ENCODE data around the gene TWNK.
A peak's percentile ranks its signal among the peaks of the same experiment; 100 is the strongest.

The TWNK gene

GRCh38 chr10:101008823-101009423 lies 21.6 kb downstream of the TWNK start:
- Mint-ChIP-seq H3K27me3 (ENCODE audit: low read depth) (no peaks in the 10 kb centered on the region), H3K4me1 (peaks cover 11% of the 10 kb centered on the region), H3K27ac (no peak overlapping the region), H3K9me3 (no peaks in the 10 kb centered on the region), H3K36me3 (ENCODE audit: low read depth) (peaks cover 11% of the 10 kb centered on the region), H3K4me3 (no peak overlapping the region)
- TF ChIP-seq, protein P1, sequence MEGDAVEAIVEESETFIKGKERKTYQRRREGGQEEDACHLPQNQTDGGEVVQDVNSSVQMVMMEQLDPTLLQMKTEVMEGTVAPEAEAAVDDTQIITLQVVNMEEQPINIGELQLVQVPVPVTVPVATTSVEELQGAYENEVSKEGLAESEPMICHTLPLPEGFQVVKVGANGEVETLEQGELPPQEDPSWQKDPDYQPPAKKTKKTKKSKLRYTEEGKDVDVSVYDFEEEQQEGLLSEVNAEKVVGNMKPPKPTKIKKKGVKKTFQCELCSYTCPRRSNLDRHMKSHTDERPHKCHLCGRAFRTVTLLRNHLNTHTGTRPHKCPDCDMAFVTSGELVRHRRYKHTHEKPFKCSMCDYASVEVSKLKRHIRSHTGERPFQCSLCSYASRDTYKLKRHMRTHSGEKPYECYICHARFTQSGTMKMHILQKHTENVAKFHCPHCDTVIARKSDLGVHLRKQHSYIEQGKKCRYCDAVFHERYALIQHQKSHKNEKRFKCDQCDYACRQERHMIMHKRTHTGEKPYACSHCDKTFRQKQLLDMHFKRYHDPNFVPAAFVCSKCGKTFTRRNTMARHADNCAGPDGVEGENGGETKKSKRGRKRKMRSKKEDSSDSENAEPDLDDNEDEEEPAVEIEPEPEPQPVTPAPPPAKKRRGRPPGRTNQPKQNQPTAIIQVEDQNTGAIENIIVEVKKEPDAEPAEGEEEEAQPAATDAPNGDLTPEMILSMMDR (IDR thresholded peaks at IDR 0.05; ENCODE audit: unreplicated experiment in 3 of 3) = no peak

- Mint-ChIP-seq H3K27me3 (ENCODE audit: low read depth) (peaks cover 11% of the 10 kb centered on the region), H3K4me3 (no peak overlapping the region), H3K36me3 (ENCODE audit: low read depth) (peaks cover 5% of the 10 kb centered on the region), H3K9me3 (no peaks in the 10 kb centered on the region), H3K27ac (no peak overlapping the region), H3K4me1 (peaks cover 21% of the 10 kb centered on the region)
- TF ChIP-seq, protein P1 (IDR thresholded peaks at IDR 0.05; ENCODE audit: unreplicated experiment in 3 of 3) = no peak
Observed at GRCh38 chr10:101010329-101010728, 23.0 kb downstream of the TWNK start.

DNA sequence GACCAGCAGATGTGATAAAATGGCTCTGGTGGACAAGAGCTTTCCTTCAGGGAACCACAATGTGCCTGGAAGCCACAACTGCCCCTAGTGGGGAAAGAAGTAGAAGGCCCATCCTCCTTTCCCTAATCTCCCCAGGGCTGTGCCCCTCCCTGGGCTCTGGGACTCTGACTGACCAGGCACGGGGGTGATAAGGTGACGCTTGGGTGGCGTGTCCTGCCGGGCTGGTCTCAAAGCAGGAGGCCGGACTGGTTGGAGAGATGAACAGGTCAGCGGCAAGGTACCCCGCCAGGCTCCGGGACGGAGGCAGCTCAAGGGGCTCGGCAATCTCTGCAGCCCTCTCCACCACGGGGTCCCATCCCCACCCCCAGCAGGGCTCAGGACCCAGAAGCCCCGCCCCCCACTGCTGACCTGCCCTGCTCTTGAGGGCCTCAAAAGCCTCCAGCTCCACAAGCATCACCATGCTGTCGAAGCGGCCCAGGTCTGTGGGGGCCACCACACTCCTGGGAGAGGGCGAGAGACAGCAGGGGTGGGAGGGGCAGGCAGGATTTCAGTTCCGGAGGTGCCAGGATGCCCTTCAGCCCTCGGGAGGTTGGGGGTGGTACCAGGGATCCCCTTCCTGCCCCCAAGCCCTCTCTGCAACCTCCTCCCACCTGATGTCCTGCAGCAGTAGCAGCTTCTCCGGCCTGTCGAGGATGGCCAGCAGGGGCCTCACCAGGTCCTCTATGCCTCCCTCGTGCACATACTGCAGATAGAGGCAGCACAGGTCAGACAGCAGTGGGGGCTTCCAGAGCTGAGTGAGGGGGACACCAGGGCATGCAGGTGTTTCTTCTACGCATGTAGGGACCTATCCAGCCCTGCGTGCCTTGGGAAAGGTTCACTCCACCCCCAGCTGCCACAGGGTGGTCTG lies 24.4 kb downstream of the TWNK start:
- Mint-ChIP-seq H3K4me3 (no peak overlapping the region), H3K4me1 (peaks cover 31% of the 10 kb centered on the region), H3K36me3 (ENCODE audit: low read depth) (no peaks in the 10 kb centered on the region), H3K27me3 (ENCODE audit: low read depth) (peaks cover 23% of the 10 kb centered on the region), H3K27ac (no peak overlapping the region), H3K9me3 (no peaks in the 10 kb centered on the region)
- TF ChIP-seq, protein P1 (IDR thresholded peaks at IDR 0.05; ENCODE audit: unreplicated experiment in 3 of 3) = peak in 2 of 3 experiments; percentile 33 to 37

DNA sequence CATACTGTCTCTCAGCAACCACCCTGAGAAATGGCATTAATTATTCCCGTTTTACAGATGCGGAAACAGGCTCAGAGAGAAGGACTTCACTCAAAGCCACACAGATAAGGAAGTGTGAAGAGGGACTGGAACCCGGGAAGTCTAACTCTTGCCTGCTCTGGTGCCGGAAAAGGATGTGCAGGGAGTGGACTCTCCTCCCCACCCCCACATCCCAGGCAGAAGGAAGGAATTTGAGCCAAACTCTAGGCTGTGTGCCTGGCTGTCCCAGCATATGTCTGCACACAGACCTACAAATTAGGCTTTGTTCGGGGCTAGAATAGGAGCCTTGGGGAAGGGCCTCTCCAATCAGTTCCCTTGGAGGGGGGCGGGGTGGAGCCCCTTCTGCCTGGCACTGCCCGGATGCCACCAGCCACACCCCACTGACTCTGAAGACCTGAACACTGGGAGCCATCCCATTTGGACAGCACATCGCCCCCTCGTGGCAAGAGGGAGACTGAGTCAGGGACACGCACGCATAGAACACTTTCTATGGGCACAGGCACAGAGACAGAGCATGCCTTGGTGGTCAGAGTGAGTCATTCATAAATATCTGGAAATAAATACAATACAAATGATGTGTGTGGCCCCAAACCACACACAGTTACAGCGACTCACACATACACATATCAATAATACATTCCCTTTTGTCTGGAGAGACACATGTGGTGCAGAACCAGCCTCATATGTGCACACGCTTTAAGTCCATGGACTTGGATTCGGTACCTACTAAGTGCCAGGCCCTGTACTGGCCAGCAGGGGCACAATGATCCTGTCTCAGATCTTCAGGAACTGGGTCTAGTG lies 25.4 kb downstream of the TWNK start:
- Mint-ChIP-seq H3K27me3 (ENCODE audit: low read depth) (peaks cover 33% of the 10 kb centered on the region), H3K9me3 (no peaks in the 10 kb centered on the region), H3K4me1 (peaks cover 38% of the 10 kb centered on the region), H3K4me3 (peak overlapping the region in 1 of 3 experiments; percentile 26), H3K27ac (peak overlapping the region; percentile 32 to 75 (median 71)), H3K36me3 (ENCODE audit: low read depth) (no peaks in the 10 kb centered on the region)
- TF ChIP-seq, protein P1 (IDR thresholded peaks at IDR 0.05; ENCODE audit: unreplicated experiment in 3 of 3) = peak; percentile 91 to 96 (median 92)

GRCh38 chr10:101013365-101013825 lies 26.1 kb downstream of the TWNK start:
- Mint-ChIP-seq H3K36me3 (ENCODE audit: low read depth) (no peaks in the 10 kb centered on the region), H3K4me1 (peaks cover 39% of the 10 kb centered on the region), H3K4me3 (no peak overlapping the region), H3K27me3 (ENCODE audit: low read depth) (peaks cover 36% of the 10 kb centered on the region), H3K27ac (peak overlapping the region; percentile 32 to 75 (median 71)), H3K9me3 (no peaks in the 10 kb centered on the region)
- TF ChIP-seq, protein P1 (IDR thresholded peaks at IDR 0.05; ENCODE audit: unreplicated experiment in 3 of 3) = no peak
